Tibial nerve (tissue), 4 donors: ENCODE results near the gene GSK3B.

ENCODE experiments used
- CTCF ChIP-seq, 5 experiments: fragments of 200-600 bp in 3 of 5; fragments of 450-650 bp in 2 of 5; sonication (generic) in 3 of 5; IDR thresholded peaks; one replicate each; pipeline ENCODE4 v1.5.1; 2016 to 2019; ENCODE audit warnings: antibody characterized with exemption in 5 of 5, mild to moderate bottlenecking in 3 of 5, moderate library complexity in 2 of 5
- EP300 ChIP-seq, 2 donors: sonication (generic); formaldehyde crosslinking; IDR thresholded peaks; one replicate each; pipeline ENCODE4 v1.6.1; 2017; ENCODE audit warnings: antibody characterized with exemption in 2 of 2, mild to moderate bottlenecking in 1 of 2
- POLR2A ChIP-seq, 2 donors: fragments of 450-650 bp; IDR thresholded peaks; one replicate each; pipeline ENCODE4 v1.6.1; 2017; ENCODE audit warnings: antibody characterized with exemption in 2 of 2, mild to moderate bottlenecking in 2 of 2, moderate library complexity in 2 of 2

GRCh38 chr3:119818937-119819336 is 275.3 kb downstream of the GSK3B start:
- TF ChIP-seq CTCF (IDR thresholded peaks at IDR 0.05) (no peak), POLR2A (IDR thresholded peaks at IDR 0.05) (no peak), EP300 (IDR thresholded peaks at IDR 0.05) (no peak)
